GM23338 (cell line): ENCODE measurements around the gene CABLES1.

Experiments
- EZH2 ChIP-seq: fragments of 200-600 bp; sonication (generic); IDR thresholded peaks from one replicate; pipeline ENCODE4 v1.8.0; 2017; ENCODE audit warnings: antibody characterized with exemption, mild to moderate bottlenecking, low read depth; ENCODE audit not compliant: unreplicated experiment
- POLR2AphosphoS5 ChIP-seq: IDR thresholded peaks from 2 replicates; pipeline ENCODE4 v1.6.1; 2016; ENCODE audit warnings: antibody characterized with exemption, low read depth
- TF ChIP-seq, protein P1 (sequence below), 2 experiments: fragments of 200-600 bp in 1 of 2; sonication (generic) in 1 of 2; conservative IDR thresholded peaks; 2 replicates each; pipeline versions ENCODE4 v1.5.1 to v1.6.1; 2016 to 2017; ENCODE audit warnings: antibody characterized with exemption in 2 of 2, low read depth in 2 of 2, mild to moderate bottlenecking in 2 of 2, moderate library complexity in 1 of 2

GRCh38 chr18:23249348-23249747, 114.1 kb downstream of the CABLES1 start:
- TF ChIP-seq POLR2AphosphoS5, result no peak
- TF ChIP-seq, protein P1, sequence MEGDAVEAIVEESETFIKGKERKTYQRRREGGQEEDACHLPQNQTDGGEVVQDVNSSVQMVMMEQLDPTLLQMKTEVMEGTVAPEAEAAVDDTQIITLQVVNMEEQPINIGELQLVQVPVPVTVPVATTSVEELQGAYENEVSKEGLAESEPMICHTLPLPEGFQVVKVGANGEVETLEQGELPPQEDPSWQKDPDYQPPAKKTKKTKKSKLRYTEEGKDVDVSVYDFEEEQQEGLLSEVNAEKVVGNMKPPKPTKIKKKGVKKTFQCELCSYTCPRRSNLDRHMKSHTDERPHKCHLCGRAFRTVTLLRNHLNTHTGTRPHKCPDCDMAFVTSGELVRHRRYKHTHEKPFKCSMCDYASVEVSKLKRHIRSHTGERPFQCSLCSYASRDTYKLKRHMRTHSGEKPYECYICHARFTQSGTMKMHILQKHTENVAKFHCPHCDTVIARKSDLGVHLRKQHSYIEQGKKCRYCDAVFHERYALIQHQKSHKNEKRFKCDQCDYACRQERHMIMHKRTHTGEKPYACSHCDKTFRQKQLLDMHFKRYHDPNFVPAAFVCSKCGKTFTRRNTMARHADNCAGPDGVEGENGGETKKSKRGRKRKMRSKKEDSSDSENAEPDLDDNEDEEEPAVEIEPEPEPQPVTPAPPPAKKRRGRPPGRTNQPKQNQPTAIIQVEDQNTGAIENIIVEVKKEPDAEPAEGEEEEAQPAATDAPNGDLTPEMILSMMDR (conservative IDR thresholded peaks at IDR 0.05; ENCODE audit: low read depth in 2 of 2), result no peak
- no peak for TF ChIP-seq EZH2
